PC-9 (cell line): ENCODE results near the gene DOCK11.

Experiments used
- CTCF ChIP-seq: fragments of 200-600 bp; sonication (generic); conservative IDR thresholded peaks from 2 replicates; pipeline ENCODE4 v1.6.1; 2017; ENCODE audit warnings: mixed run types, antibody characterized with exemption, mild to moderate bottlenecking, moderate library complexity
- EZH2 ChIP-seq: fragments of 200-600 bp; sonication (generic); IDR thresholded peaks from 2 replicates; pipeline ENCODE4 v1.8.0; 2017; ENCODE audit warnings: antibody characterized with exemption, low read depth

- TF ChIP-seq CTCF: no peak
- no peak for TF ChIP-seq EZH2
These were observed 118.5 kb downstream of the DOCK11 start for GRCh38 chrX:118614150-118614549.
